Right lobe of liver (tissue), 6 donors: ENCODE data around the gene MRPL14. TPM values are rescaled to one million over a fixed set of nuclear protein-coding genes. Genes with fewer than 3 reads are reported as not detected.

Source experiments
- ATAC-seq, 4 donors: fragments of 200-7000 bp; cut with Tn5 transposase; one replicate each; pipeline ENCODE4 v1.9.1; 2020; ENCODE audit warnings: mild to moderate bottlenecking in 4 of 4, moderate library complexity in 4 of 4
- DNase-seq, 3 donors: peaks; one replicate each; pipeline ENCODE4 v3.0.0-alpha.2; 2020
- H3K27ac ChIP-seq, 3 donors: fragments of 200-600 bp; one replicate each; pipeline ENCODE4 v1.8.0; 2022
- H3K27me3 ChIP-seq, 2 donors: fragments of 200-600 bp; one replicate each; pipeline ENCODE4 v1.8.0; 2022
- H3K36me3 ChIP-seq, 4 donors: fragments of 200-600 bp; sonication (generic) in 1 of 4; one replicate each; pipeline versions ENCODE4 v1.5.1 to v1.8.0; 2017 to 2022; ENCODE audit warnings: control low read depth in 1 of 4
- H3K4me1 ChIP-seq, 4 donors: fragments of 200-600 bp; sonication (generic) in 1 of 4; one replicate each; pipeline versions ENCODE4 v1.5.1 to v1.8.0; 2017 to 2022; ENCODE audit warnings: control low read depth in 1 of 4
- H3K4me3 ChIP-seq, 3 donors: fragments of 200-600 bp; one replicate each; pipeline ENCODE4 v1.8.0; 2022
- H3K9me3 ChIP-seq, 4 donors: fragments of 200-600 bp; sonication (generic) in 1 of 4; one replicate each; pipeline versions ENCODE4 v1.5.1 to v1.8.0; 2017 to 2022; ENCODE audit warnings: control low read depth in 1 of 4
- POLR2A ChIP-seq: fragments of 450-650 bp; IDR thresholded peaks from one replicate; pipeline ENCODE4 v1.6.1; 2017; ENCODE audit warnings: antibody characterized with exemption, mild to moderate bottlenecking
- WGBS: methylation state at CpG from one replicate; pipeline ENCODE4 v1.1.6; 2018; ENCODE audit warnings: low coverage, low lambda C conversion rate; ENCODE audit not compliant: insufficient coverage; ENCODE audit errors: missing lambda C conversion rate; 5-methylcytosine and 5-hydroxymethylcytosine counted together
- intact Hi-C, 2 donors: fragments of 100-400 bp; cut with DNase I; formaldehyde crosslinking; loops; one replicate each; pipeline versions ENCODE4 v1.11.2 to v1.14.1; 2022
- total RNA-seq, 6 experiments: library from RNA; depleted of rRNA in 2 of 6; stranded (reverse); fragments of >200 nt in 2 of 6; fragmentation: NEBNext Ultra II Directional in 3 of 6; extraction: Animal tissue kit (Norgen Biotek cat#: 25700) in 3 of 6; gene quantifications; one replicate each; pipeline versions ENCODE4 v1.1.0 to v1.2.4, GENCODE V29; 2016 to 2023
- TF ChIP-seq, protein P1 (sequence below), 4 donors: fragments of 200-600 bp in 3 of 4; fragments of 450-650 bp in 1 of 4; IDR thresholded peaks; one replicate each; pipeline versions ENCODE4 v1.5.1 to v1.8.0; 2016 to 2022; ENCODE audit warnings: antibody characterized with exemption in 4 of 4, mild to moderate bottlenecking in 2 of 4
- donor health status: DM: no; HTN: yes; CAD: no.
- donor health status: DM: no; HTN: no; CAD: no.
- donor health status: DM: no; HTN: no; CAD: no.
- donor health status: DM: no; HTN: yes; CAD: no.
- donor health status: DM: no; HTN: yes; CAD: no.

Gene MRPL14
- total RNA-seq, 6 experiments from 2014 or later, result 26.5 to 70.0 (median 35.4) TPM

GRCh38 chr6:44105993-44106740 lies 21.1 kb downstream of the MRPL14 start:
- H3K4me3 ChIP-seq, result no peak overlapping the region
- intact Hi-C loops, result loop anchor here (10.0 kb wide), 2 partner anchors 49 to 129 kb away; partner anchors contain the start of gene CAPN11 (in 1 of the 2)
- WGBS, result 94% methylated on average over 2 of the region's 3 CpGs
- DNase-seq (no peak), ATAC-seq (no peak)
- H3K36me3 ChIP-seq, result peaks cover 0 to 5% (median 1%) of the 10 kb centered on the region in 4 donors
- H3K9me3 ChIP-seq, result no peaks in the 10 kb centered on the region
- peaks cover 0 to 51% (median 13%) of the 10 kb centered on the region in 4 donors for H3K4me1 ChIP-seq
- no peaks in the 10 kb centered on the region for H3K27me3 ChIP-seq
- TF ChIP-seq, protein P1, sequence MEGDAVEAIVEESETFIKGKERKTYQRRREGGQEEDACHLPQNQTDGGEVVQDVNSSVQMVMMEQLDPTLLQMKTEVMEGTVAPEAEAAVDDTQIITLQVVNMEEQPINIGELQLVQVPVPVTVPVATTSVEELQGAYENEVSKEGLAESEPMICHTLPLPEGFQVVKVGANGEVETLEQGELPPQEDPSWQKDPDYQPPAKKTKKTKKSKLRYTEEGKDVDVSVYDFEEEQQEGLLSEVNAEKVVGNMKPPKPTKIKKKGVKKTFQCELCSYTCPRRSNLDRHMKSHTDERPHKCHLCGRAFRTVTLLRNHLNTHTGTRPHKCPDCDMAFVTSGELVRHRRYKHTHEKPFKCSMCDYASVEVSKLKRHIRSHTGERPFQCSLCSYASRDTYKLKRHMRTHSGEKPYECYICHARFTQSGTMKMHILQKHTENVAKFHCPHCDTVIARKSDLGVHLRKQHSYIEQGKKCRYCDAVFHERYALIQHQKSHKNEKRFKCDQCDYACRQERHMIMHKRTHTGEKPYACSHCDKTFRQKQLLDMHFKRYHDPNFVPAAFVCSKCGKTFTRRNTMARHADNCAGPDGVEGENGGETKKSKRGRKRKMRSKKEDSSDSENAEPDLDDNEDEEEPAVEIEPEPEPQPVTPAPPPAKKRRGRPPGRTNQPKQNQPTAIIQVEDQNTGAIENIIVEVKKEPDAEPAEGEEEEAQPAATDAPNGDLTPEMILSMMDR (IDR thresholded peaks at IDR 0.05), result no peak
- no peak for TF ChIP-seq POLR2A
- H3K27ac ChIP-seq, result no peak overlapping the region

DNA sequence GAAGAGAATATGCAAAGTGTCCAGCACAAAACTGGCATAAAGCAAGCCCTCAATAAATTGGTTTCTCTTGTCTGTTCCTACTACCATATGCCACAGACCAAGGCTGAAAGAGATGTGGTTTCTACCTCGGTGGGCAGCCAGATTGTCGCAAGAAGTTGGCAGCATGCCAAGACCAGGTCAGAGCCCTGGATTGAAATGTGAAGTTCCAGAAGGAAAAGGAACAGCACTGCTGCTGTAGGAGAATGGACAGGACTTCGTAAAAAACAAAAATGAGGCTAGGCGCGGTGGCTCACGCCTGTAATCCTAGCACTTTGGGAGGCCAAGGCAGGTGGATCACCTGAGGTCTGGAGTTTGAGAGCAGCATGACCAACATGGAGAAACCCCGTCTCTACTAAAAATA lies 22.1 kb downstream of the MRPL14 start:
- no peak for ATAC-seq
- peaks cover 0 to 5% (median 1%) of the 10 kb centered on the region in 4 donors for H3K36me3 ChIP-seq
- no peak for DNase-seq
- WGBS, result 67% methylated on average over 7 of the region's 7 CpGs
- intact Hi-C loops, result loop anchor here (10.0 kb wide), 2 partner anchors 50 to 130 kb away; partner anchors contain the start of gene CAPN11 (in 1 of the 2)
- TF ChIP-seq, protein P1 (IDR thresholded peaks at IDR 0.05), result no peak
- no peak for TF ChIP-seq POLR2A
- H3K27ac ChIP-seq, result no peak overlapping the region
- H3K9me3 ChIP-seq, result no peaks in the 10 kb centered on the region
- H3K4me3 ChIP-seq, result no peak overlapping the region
- H3K27me3 ChIP-seq, result no peaks in the 10 kb centered on the region
- peaks cover 0 to 41% (median 9%) of the 10 kb centered on the region in 4 donors for H3K4me1 ChIP-seq

DNA sequence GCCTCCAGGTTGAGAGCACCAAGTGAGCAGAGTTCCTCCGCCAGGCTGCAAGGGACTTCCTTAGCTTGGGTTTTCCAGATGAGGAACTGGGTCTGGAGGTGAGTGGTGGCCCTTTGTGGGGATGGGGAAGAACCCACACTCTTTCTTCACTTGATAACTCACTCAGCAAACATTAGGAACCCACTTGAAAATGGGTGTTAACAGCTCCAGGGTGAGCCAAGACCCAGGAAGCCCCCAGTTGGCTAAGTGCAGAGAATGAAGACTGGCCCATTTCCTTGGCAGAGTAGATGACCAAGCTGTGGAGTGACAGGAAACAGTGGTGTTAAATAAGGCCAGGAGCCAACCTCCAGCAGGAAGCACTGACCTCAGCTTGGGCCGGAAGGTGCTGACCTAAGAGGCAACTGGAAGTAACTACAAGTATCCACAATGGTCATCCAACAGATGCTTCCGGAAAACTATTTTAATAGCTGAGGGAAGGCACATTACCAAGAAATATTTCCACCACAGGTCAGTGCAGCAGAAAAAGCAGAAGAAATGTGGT lies 22.7 kb downstream of the MRPL14 start:
- Histone ChIP-seq H3K27ac (no peak overlapping the region), H3K4me3 (no peak overlapping the region), H3K4me1 (peaks cover 0 to 40% (median 9%) of the 10 kb centered on the region in 4 donors), H3K36me3 (peaks cover 0 to 5% (median 1%) of the 10 kb centered on the region in 4 donors), H3K9me3 (no peaks in the 10 kb centered on the region), H3K27me3 (no peaks in the 10 kb centered on the region)
- ATAC-seq, result peak; percentile 59 to 75 (median 68)
- DNase-seq, result peak in 1 of 3 donors; percentile 52
- TF ChIP-seq, protein P1 (IDR thresholded peaks at IDR 0.05), result no peak
- no peak for TF ChIP-seq POLR2A
- no CpG with 5 or more reads among the region's 3 CpGs for WGBS
- intact Hi-C loops, result loop anchor here (5.0 to 10.0 kb wide), 3 partner anchors 48 to 130 kb away; partner anchors contain the start of gene CAPN11 (in 1 of the 2)

GRCh38 chr6:44102527-44102926 lies 24.7 kb downstream of the MRPL14 start:
- intact Hi-C loops, result loop anchor here (5.0 to 10.0 kb wide), 3 partner anchors 50 to 132 kb away; partner anchors contain the start of gene CAPN11 (in 1 of the 2)
- no peak overlapping the region for H3K4me3 ChIP-seq
- no peaks in the 10 kb centered on the region for H3K9me3 ChIP-seq
- no peak overlapping the region for H3K27ac ChIP-seq
- no peak for DNase-seq
- no peak for ATAC-seq
- no CpG with 5 or more reads among the region's 2 CpGs for WGBS
- TF ChIP-seq, protein P1 (IDR thresholded peaks at IDR 0.05), result no peak
- TF ChIP-seq POLR2A, result no peak
- H3K36me3 ChIP-seq, result peaks cover 0 to 5% (median 1%) of the 10 kb centered on the region in 4 donors
- no peaks in the 10 kb centered on the region for H3K27me3 ChIP-seq
- peaks cover 0 to 31% (median 3%) of the 10 kb centered on the region in 4 donors for H3K4me1 ChIP-seq
